ENCODE results near the gene VPS13C.

The VPS13C gene

GRCh38 chr15:61946778-61947177 is 113.5 kb downstream of the VPS13C start:
- TF ChIP-seq, protein P1, sequence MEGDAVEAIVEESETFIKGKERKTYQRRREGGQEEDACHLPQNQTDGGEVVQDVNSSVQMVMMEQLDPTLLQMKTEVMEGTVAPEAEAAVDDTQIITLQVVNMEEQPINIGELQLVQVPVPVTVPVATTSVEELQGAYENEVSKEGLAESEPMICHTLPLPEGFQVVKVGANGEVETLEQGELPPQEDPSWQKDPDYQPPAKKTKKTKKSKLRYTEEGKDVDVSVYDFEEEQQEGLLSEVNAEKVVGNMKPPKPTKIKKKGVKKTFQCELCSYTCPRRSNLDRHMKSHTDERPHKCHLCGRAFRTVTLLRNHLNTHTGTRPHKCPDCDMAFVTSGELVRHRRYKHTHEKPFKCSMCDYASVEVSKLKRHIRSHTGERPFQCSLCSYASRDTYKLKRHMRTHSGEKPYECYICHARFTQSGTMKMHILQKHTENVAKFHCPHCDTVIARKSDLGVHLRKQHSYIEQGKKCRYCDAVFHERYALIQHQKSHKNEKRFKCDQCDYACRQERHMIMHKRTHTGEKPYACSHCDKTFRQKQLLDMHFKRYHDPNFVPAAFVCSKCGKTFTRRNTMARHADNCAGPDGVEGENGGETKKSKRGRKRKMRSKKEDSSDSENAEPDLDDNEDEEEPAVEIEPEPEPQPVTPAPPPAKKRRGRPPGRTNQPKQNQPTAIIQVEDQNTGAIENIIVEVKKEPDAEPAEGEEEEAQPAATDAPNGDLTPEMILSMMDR (IDR thresholded peaks at IDR 0.05; ENCODE audit: low read depth, low read length): no peak

DNA sequence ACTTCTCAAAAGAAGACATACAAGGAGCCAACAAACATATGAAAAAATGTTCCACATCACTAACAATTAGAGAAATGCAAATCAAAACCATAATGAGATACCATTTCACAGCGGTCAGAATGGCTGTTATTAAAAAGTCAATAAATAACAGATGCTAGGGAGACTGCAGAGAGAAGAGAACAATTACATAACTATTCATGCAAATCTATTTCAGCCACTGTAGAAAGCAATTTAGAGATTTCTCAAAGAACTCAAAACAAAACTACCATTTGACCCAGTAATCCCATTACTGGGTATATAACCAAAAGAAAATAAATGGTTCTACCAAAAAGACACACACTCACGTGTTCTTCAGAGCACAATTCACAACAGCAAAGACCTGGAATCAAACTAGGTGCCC is 116.3 kb downstream of the VPS13C start:
- TF ChIP-seq, protein P1 (IDR thresholded peaks at IDR 0.05; ENCODE audit: low read depth, low read length): no peak
- H3K4me3 ChIP-seq (ENCODE audit: low read depth, low read length): no peak overlapping the region

More at GRCh38 chr15:61946778-61947177, 113.5 kb downstream of the VPS13C start:
- H3K4me3 ChIP-seq (ENCODE audit: low read depth, low read length): no peak overlapping the region

- TF ChIP-seq, protein P1 (IDR thresholded peaks at IDR 0.05; ENCODE audit: low read depth, low read length): no peak
Measured at GRCh38 chr15:61938249-61938648, 122.0 kb downstream of the VPS13C start.

GRCh38 chr15:61936528-61937195 is 123.6 kb downstream of the VPS13C start:
- H3K4me3 ChIP-seq (ENCODE audit: low read depth, low read length): no peak overlapping the region
- TF ChIP-seq, protein P1 (IDR thresholded peaks at IDR 0.05; ENCODE audit: low read depth, low read length): no peak

More at GRCh38 chr15:61938249-61938648, 122.0 kb downstream of the VPS13C start:
- no peak overlapping the region for H3K4me3 ChIP-seq (ENCODE audit: low read depth, low read length)

GRCh38 chr15:61935493-61935892 is 124.8 kb downstream of the VPS13C start:
- TF ChIP-seq, protein P1 (IDR thresholded peaks at IDR 0.05; ENCODE audit: low read depth, low read length): no peak

DNA sequence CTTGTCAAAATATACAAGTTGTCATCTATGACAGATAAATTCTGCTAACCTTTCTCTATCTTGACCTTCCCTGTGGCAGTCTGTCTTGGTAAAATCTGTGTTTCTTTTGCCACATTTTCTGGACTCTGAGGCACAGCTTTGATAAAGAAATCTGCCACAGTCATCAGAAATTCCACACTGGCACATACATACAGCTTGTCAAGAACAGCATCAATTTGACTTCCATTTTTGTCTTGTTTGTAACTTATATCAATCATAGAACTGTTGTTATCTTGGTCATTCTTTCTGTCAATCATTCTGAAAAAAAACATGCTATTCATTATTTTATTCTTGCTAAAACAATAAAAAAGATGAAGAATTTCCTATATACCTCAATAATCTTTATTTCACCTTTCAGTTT is 130.8 kb downstream of the VPS13C start:
- TF ChIP-seq, protein P1 (IDR thresholded peaks at IDR 0.05; ENCODE audit: low read depth, low read length): no peak
- H3K4me3 ChIP-seq (ENCODE audit: low read depth, low read length): no peak overlapping the region

More at GRCh38 chr15:61935493-61935892, 124.8 kb downstream of the VPS13C start:
- H3K4me3 ChIP-seq (ENCODE audit: low read depth, low read length): no peak overlapping the region

DNA sequence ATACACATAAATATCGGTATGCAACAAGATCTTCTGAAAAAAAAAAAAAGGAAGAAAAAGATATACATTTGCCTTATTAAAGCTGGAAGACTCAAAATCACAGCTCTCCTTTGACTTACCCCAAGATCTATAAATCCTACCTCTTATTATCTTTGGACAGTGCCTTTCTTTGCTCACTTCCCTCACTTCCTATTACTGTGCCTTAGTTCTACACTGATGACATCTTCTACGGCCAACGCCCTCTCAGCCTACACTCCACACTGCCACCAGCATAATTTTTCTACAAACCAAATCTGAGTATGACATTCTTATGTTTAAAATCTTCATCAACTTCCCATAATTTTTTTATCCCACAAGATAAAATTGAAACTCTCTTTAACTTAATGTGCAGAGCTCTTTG is 137.1 kb downstream of the VPS13C start:
- TF ChIP-seq, protein P1 (IDR thresholded peaks at IDR 0.05; ENCODE audit: low read depth, low read length): no peak
- H3K4me3 ChIP-seq (ENCODE audit: low read depth, low read length): no peak overlapping the region

Data from WI38 (cell line).